ENCODE results near the gene APOB. TPM values are rescaled to one million over a fixed set of nuclear protein-coding genes. Genes with fewer than 3 reads are reported as not detected.

APOB gene
- total and polyA plus RNA-seq, 2 of the 13 experiments (the other 11 are each of a cell fraction or from before 2014, with no cell fraction given) = 1,569 to 2,515 TPM

GRCh38 chr2:21005700-21006422 lies 38.0 kb downstream of the APOB start (continued):
- TF ChIP-seq ZZZ3 (CRISPR knock-in tag; IDR thresholded peaks at IDR 0.05; ENCODE audit: borderline replicate concordance) (no peak), ZNF773 (CRISPR knock-in tag; IDR thresholded peaks at IDR 0.05; ENCODE audit: borderline replicate concordance) (no peak), DMAP1 (CRISPR knock-in tag; IDR thresholded peaks at IDR 0.05) (no peak), HNF1B (CRISPR knock-in tag; IDR thresholded peaks at IDR 0.05) (peak; percentile 11; the same call in 1 of the 2 replicates), SALL1 (CRISPR knock-in tag; IDR thresholded peaks at IDR 0.05) (no peak; the same call in 1 of the 2 replicates), MYNN (CRISPR knock-in tag; IDR thresholded peaks at IDR 0.05; ENCODE audit: low read depth) (no peak), ZNF780A (CRISPR knock-in tag; IDR thresholded peaks at IDR 0.05) (no peak; the same call in 1 of the 2 replicates), THRA (CRISPR knock-in tag; IDR thresholded peaks at IDR 0.05; ENCODE audit: borderline replicate concordance) (0 out of 2 replicates have a peak, but pooled peaks have one; percentile 15), ZNF17 (CRISPR knock-in tag; IDR thresholded peaks at IDR 0.05) (no peak), ZNF549 (CRISPR knock-in tag; IDR thresholded peaks at IDR 0.05) (no peak), ZNF800 (CRISPR knock-in tag; IDR thresholded peaks at IDR 0.05) (no peak; the same call in 1 of the 2 replicates), KDM6A (CRISPR knock-in tag; IDR thresholded peaks at IDR 0.05; ENCODE audit: low read depth) (no peak), SYNCRIP (IDR thresholded peaks at IDR 0.05; ENCODE audit: insufficient read depth, low read depth, low read length) (no peak), ZMAT3 (CRISPR knock-in tag; conservative IDR thresholded peaks at IDR 0.05) (no peak), CENPX (CRISPR knock-in tag; IDR thresholded peaks at IDR 0.05) (no peak; the same call in 1 of the 2 replicates), NCOA2 (CRISPR knock-in tag; IDR thresholded peaks at IDR 0.05) (no peak), RFX3 (CRISPR knock-in tag; IDR thresholded peaks at IDR 0.05) (no peak), ZBTB21 (CRISPR knock-in tag; IDR thresholded peaks at IDR 0.05) (no peak), RNF2 (conservative IDR thresholded peaks at IDR 0.05; ENCODE audit: low read depth) (no peak), ZNF598 (CRISPR knock-in tag; IDR thresholded peaks at IDR 0.05; ENCODE audit: borderline replicate concordance) (no peak), TAF1 (CRISPR knock-in tag; IDR thresholded peaks at IDR 0.05) (no peak), ZNF660 (CRISPR knock-in tag; IDR thresholded peaks at IDR 0.05; ENCODE audit: borderline replicate concordance, low read depth) (no peak)
- TF ChIP-seq, protein P1, sequence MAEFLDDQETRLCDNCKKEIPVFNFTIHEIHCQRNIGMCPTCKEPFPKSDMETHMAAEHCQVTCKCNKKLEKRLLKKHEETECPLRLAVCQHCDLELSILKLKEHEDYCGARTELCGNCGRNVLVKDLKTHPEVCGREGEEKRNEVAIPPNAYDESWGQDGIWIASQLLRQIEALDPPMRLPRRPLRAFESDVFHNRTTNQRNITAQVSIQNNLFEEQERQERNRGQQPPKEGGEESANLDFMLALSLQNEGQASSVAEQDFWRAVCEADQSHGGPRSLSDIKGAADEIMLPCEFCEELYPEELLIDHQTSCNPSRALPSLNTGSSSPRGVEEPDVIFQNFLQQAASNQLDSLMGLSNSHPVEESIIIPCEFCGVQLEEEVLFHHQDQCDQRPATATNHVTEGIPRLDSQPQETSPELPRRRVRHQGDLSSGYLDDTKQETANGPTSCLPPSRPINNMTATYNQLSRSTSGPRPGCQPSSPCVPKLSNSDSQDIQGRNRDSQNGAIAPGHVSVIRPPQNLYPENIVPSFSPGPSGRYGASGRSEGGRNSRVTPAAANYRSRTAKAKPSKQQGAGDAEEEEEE (CRISPR knock-in tag; IDR thresholded peaks at IDR 0.05; ENCODE audit: borderline replicate concordance) = no peak; the same call in 1 of the 2 replicates
- TF ChIP-seq, protein P2, sequence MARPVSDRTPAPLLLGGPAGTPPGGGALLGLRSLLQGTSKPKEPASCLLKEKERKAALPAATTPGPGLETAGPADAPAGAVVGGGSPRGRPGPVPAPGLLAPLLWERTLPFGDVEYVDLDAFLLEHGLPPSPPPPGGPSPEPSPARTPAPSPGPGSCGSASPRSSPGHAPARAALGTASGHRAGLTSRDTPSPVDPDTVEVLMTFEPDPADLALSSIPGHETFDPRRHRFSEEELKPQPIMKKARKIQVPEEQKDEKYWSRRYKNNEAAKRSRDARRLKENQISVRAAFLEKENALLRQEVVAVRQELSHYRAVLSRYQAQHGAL (CRISPR knock-in tag; IDR thresholded peaks at IDR 0.05; ENCODE audit: not compliant biosample characterization) = peak; percentile 9

Measured in HepG2 (cell line).